Thyroid gland (tissue), 4 donors: ENCODE measurements around the gene LUZP2.

Experiments
- CTCF ChIP-seq, 6 experiments: fragments of 200-600 bp in 3 of 6; fragments of 450-650 bp in 3 of 6; sonication (generic) in 3 of 6; IDR thresholded peaks; one replicate each; pipeline ENCODE4 v1.5.1; 2016 to 2019; ENCODE audit warnings: antibody characterized with exemption in 6 of 6, mild to moderate bottlenecking in 2 of 6, inconsistent platforms in 1 of 6, moderate library complexity in 1 of 6
- POLR2A ChIP-seq, 2 donors: fragments of 450-650 bp; IDR thresholded peaks; one replicate each; pipeline ENCODE4 v1.6.1; 2017; ENCODE audit warnings: antibody characterized with exemption in 2 of 2, mild to moderate bottlenecking in 2 of 2, moderate library complexity in 1 of 2

- TF ChIP-seq POLR2A (IDR thresholded peaks at IDR 0.05): no peak
- no peak for TF ChIP-seq CTCF (IDR thresholded peaks at IDR 0.05)
These were observed 467.0 kb downstream of the LUZP2 start for GRCh38 chr11:24963852-24964251.
